HepG2 (cell line): Measurements from ENCODE around the gene PPP1CA. TPM values are rescaled to one million over a fixed set of nuclear protein-coding genes. Genes with fewer than 3 reads are reported as not detected.

Source experiments
- ETS1 ChIP-seq: sonication (generic); formaldehyde crosslinking; IDR thresholded peaks from 2 replicates; pipeline ENCODE4 v1.4.0; 2020; ENCODE audit warnings: missing genetic modification reagents
- HHEX ChIP-seq: IDR thresholded peaks from 2 replicates; pipeline ENCODE4 v1.6.1; 2016; ENCODE audit warnings: control low read depth
- HMG20B ChIP-seq: conservative IDR thresholded peaks from 2 replicates; pipeline ENCODE4 v1.6.1; 2016; ENCODE audit warnings: missing genetic modification reagents, missing compliant biosample characterization
- KAT7 ChIP-seq: IDR thresholded peaks from 2 replicates; pipeline ENCODE4 v1.6.1; 2018; ENCODE audit warnings: borderline replicate concordance, missing compliant biosample characterization
- MEIS2 ChIP-seq: sonication (generic); formaldehyde crosslinking; IDR thresholded peaks from 2 replicates; pipeline ENCODE4 v1.9.0; 2021; ENCODE audit warnings: mild to moderate bottlenecking, missing genetic modification reagents
- MYNN ChIP-seq: sonication (generic); formaldehyde crosslinking; IDR thresholded peaks from 2 replicates; pipeline ENCODE4 v1.4.0; 2020; ENCODE audit warnings: mild to moderate bottlenecking, low read depth, missing genetic modification reagents
- PCBP1 ChIP-seq: fragments of 200-400 bp; formaldehyde crosslinking; IDR thresholded peaks from 2 replicates; pipeline ENCODE4 v1.6.1; 2017; ENCODE audit warnings: mild to moderate bottlenecking, low read depth, low read length, borderline replicate concordance
- PRDM10 ChIP-seq: sonication (generic); formaldehyde crosslinking; IDR thresholded peaks from 2 replicates; pipeline ENCODE4 v1.4.0; 2020; ENCODE audit warnings: low read depth, missing genetic modification reagents
- SRSF9 ChIP-seq: fragments of 200-400 bp; formaldehyde crosslinking; IDR thresholded peaks from 2 replicates; pipeline ENCODE4 v1.6.1; 2018; ENCODE audit warnings: borderline replicate concordance, mild to moderate bottlenecking, low read depth, low read length; ENCODE audit not compliant: insufficient read depth, poor library complexity, severe bottlenecking
- THYN1 ChIP-seq: sonication (generic); formaldehyde crosslinking; IDR thresholded peaks from 2 replicates; pipeline ENCODE4 v1.8.1; 2023; ENCODE audit warnings: low read depth, mild to moderate bottlenecking, moderate library complexity, missing genetic modification reagents, borderline replicate concordance
- TMF1 ChIP-seq: sonication (generic); formaldehyde crosslinking; IDR thresholded peaks from 2 replicates; pipeline ENCODE4 v1.8.1; 2022; ENCODE audit warnings: low read depth, missing genetic modification reagents
- ZBTB44 ChIP-seq: sonication (generic); formaldehyde crosslinking; IDR thresholded peaks from 2 replicates; pipeline ENCODE4 v1.4.0; 2020; ENCODE audit warnings: missing genetic modification reagents
- ZEB1 ChIP-seq: IDR thresholded peaks from 2 replicates; pipeline ENCODE4 v1.6.1; 2012; ENCODE audit warnings: mild to moderate bottlenecking, low read depth, inconsistent platforms; ENCODE audit not compliant: insufficient replicate concordance
- ZKSCAN1 ChIP-seq: fragments of 150-350 bp; IDR thresholded peaks from 2 replicates; pipeline ENCODE4 v1.6.1; 2014; ENCODE audit warnings: low read length
- ZNF230 ChIP-seq: sonication (generic); formaldehyde crosslinking; IDR thresholded peaks from 2 replicates; pipeline ENCODE4 v1.4.0; 2020; ENCODE audit warnings: mild to moderate bottlenecking, missing genetic modification reagents
- ZNF577 ChIP-seq: sonication (generic); formaldehyde crosslinking; IDR thresholded peaks from 2 replicates; pipeline ENCODE4 v1.4.0; 2020; ENCODE audit warnings: mild to moderate bottlenecking, low read depth, missing genetic modification reagents, borderline replicate concordance
- polyA plus RNA-seq, 8 experiments: library from polyadenylated mRNA; depleted of rRNA in 3 of 8; stranded (reverse) in 7 of 8; unstranded in 1 of 8; fragments of >200 nt; fragmentation: Illumina TruSeq in 4 of 8; extraction: Trizol in 4 of 8; gene quantifications; 2 replicates each; pipeline versions ENCODE4 v1.2.1 to v1.2.3, GENCODE V29; 2011 to 2016; ENCODE audit warnings: low read depth in 4 of 8, missing spikeins in 1 of 8, mixed read lengths in 1 of 8; ENCODE audit not compliant: insufficient read depth in 1 of 8
- total RNA-seq, 5 experiments: library from RNA; depleted of rRNA; stranded (reverse); fragments of >200 nt; fragmentation: Illumina TruSeq; extraction: Trizol; gene quantifications; 2 replicates each; pipeline ENCODE4 v1.2.3, GENCODE V29; 2016; ENCODE audit warnings: low read depth in 1 of 5

PPP1CA gene
- total and polyA plus RNA-seq, 2 of the 13 experiments (the other 11 are each of a cell fraction or from before 2014, with no cell fraction given) = 149 to 170 TPM

- TF ChIP-seq PRDM10 = peak; percentile 25; the same call in 1 of the 2 replicates
- no peak for TF ChIP-seq PCBP1
- TF ChIP-seq ZKSCAN1 = peak; percentile 86
- no peak for TF ChIP-seq HHEX (CRISPR knock-in tag)
- 0 out of 2 replicates have a peak, but pooled peaks have one; percentile 21 for TF ChIP-seq HMG20B (CRISPR knock-in tag)
- no peak for TF ChIP-seq ETS1
- no peak for TF ChIP-seq ZBTB44
- no peak for TF ChIP-seq MYNN (CRISPR knock-in tag)
- TF ChIP-seq SRSF9 = no peak
- no peak for TF ChIP-seq ZEB1
- no peak for TF ChIP-seq ZNF577 (CRISPR knock-in tag)
- TF ChIP-seq ZNF230 (CRISPR knock-in tag) = no peak
- no peak for TF ChIP-seq MEIS2 (CRISPR knock-in tag)
- no peak for TF ChIP-seq KAT7 (CRISPR knock-in tag)
- no peak for TF ChIP-seq TMF1 (CRISPR knock-in tag)
- TF ChIP-seq THYN1 (CRISPR knock-in tag) = no peak
- TF ChIP-seq, all 625 proteins: peak for 15
Measured at GRCh38 chr11:67416416-67417335, 15.0 kb upstream of the PPP1CA start (continued).
